HEK293T (cell line): ENCODE results near the gene SAMD11.
"Not testable (repeated sequence)": the region's sequence is repeated elsewhere in the genome, so short reads cannot be mapped to it uniquely, and the experiment has no call there.

Source experiments
- ARNT ChIP-seq: fragments of 450-650 bp; IDR thresholded peaks from 2 replicates; pipeline ENCODE4 v1.6.1; 2017; ENCODE audit warnings: mild to moderate bottlenecking
- BHLHE40 ChIP-seq: fragments of 450-650 bp; IDR thresholded peaks from 2 replicates; pipeline ENCODE4 v1.6.1; 2016; ENCODE audit warnings: mild to moderate bottlenecking, moderate library complexity, borderline replicate concordance
- ELF4 ChIP-seq: fragments of 450-650 bp; IDR thresholded peaks from 2 replicates; pipeline ENCODE4 v1.6.1; 2017; ENCODE audit warnings: antibody characterized with exemption
- FOXA1 ChIP-seq: fragments of 450-650 bp; IDR thresholded peaks from 2 replicates; pipeline ENCODE4 v1.6.1; 2016; ENCODE audit warnings: mild to moderate bottlenecking
- FOXK2 ChIP-seq: fragments of 450-650 bp; IDR thresholded peaks from 2 replicates; pipeline ENCODE4 v1.6.1; 2016; ENCODE audit warnings: mild to moderate bottlenecking
- FOXM1 ChIP-seq: fragments of 450-650 bp; IDR thresholded peaks from 2 replicates; pipeline ENCODE4 v1.6.1; 2017; ENCODE audit warnings: mild to moderate bottlenecking, borderline replicate concordance
- HDGF ChIP-seq: fragments of 450-650 bp; IDR thresholded peaks from 2 replicates; pipeline ENCODE4 v1.6.1; 2017; ENCODE audit warnings: antibody characterized with exemption, borderline replicate concordance
- L3MBTL2 ChIP-seq: fragments of 450-650 bp; conservative IDR thresholded peaks from 2 replicates; pipeline ENCODE4 v1.6.1; 2016; ENCODE audit warnings: mild to moderate bottlenecking
- LEF1 ChIP-seq: fragments of 450-650 bp; IDR thresholded peaks from 2 replicates; pipeline ENCODE4 v1.6.1; 2017; ENCODE audit warnings: mild to moderate bottlenecking, borderline replicate concordance
- NFRKB ChIP-seq: fragments of 450-650 bp; IDR thresholded peaks from 2 replicates; pipeline ENCODE4 v1.6.1; 2016; ENCODE audit warnings: mild to moderate bottlenecking, moderate library complexity
- PKNOX1 ChIP-seq: fragments of 450-650 bp; IDR thresholded peaks from 2 replicates; pipeline ENCODE4 v1.6.1; 2016
- SP1 ChIP-seq: fragments of 450-650 bp; IDR thresholded peaks from 2 replicates; pipeline ENCODE4 v1.6.1; 2017
- TARDBP ChIP-seq: fragments of 450-650 bp; IDR thresholded peaks from 2 replicates; pipeline ENCODE4 v1.6.1; 2016
- ZNF384 ChIP-seq: fragments of 450-650 bp; IDR thresholded peaks from 2 replicates; pipeline ENCODE4 v1.6.1; 2016

- not testable (repeated sequence) for TF ChIP-seq BHLHE40, FOXK2, L3MBTL2, ELF4, FOXM1, LEF1, NFRKB, FOXA1, ARNT, ZNF384, TARDBP, PKNOX1, SP1, HDGF
Observed at GRCh38 chr1:877209-877986, 46.3 kb upstream of the SAMD11 start.
